Measurements from ENCODE around the gene C12orf43.

C12orf43 gene

DNA sequence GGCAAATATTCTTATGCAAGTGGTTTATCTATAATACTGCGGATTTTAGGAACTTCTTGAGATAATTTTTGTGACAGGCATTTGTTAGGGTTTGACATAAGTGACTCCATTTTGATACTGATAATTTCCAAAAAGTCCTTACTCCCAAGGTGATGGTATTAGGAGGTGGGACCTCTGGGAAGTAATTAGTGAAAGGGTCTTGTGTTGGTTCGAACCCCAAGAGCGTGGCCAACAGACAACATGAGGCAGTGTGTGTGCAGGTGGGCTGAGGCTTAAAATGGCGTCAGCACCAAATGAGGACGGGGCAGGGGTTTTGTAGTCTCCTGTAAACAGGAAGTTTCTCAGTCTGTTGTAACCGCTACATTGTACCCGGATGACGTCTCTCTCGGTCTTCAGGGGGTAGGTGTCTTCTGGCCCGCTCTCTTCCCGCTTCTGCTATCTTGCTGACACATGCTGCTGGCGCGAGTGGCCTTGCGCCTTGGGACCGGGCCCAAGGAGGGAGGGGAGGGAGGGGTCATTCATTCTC, 1.7 kb upstream of the C12orf43 start:
- Histone ChIP-seq H3K9me2 (replicated peaks; ENCODE audit: insufficient read depth, low read length) (no peaks in the 10 kb centered on the region), H2AFZ (ENCODE audit: low read length) (no peak overlapping the region), H3K36me3 (replicated peaks; ENCODE audit: insufficient read depth, low read length) (no peaks in the 10 kb centered on the region), H3K4me3 (ENCODE audit: low read length) (no peak overlapping the region), H3K79me2 (ENCODE audit: low read length) (peaks cover 11% of the 10 kb centered on the region), H3K9me3 (replicated peaks; ENCODE audit: insufficient read depth, low read length) (no peaks in the 10 kb centered on the region), H3F3A (ENCODE audit: insufficient read depth, low read length) (no peaks in the 10 kb centered on the region), H3K27ac (ENCODE audit: low read length) (no peak overlapping the region), H3K4me1 (ENCODE audit: low read length) (no peaks in the 10 kb centered on the region), H3K4me2 (ENCODE audit: low read depth, low read length) (no peak overlapping the region), H4K20me1 (ENCODE audit: insufficient read depth, low read length) (no peaks in the 10 kb centered on the region), H3K27me3 (replicated peaks; ENCODE audit: insufficient read depth, low read length) (no peaks in the 10 kb centered on the region), H3K9ac (ENCODE audit: low read length) (no peak overlapping the region)
- no peak for DNase-seq
- TF ChIP-seq EZH2phosphoT487 (IDR thresholded peaks at IDR 0.05; ENCODE audit: low read length): no peak
- no peak for TF ChIP-seq CTCF (IDR thresholded peaks at IDR 0.05; ENCODE audit: low read length)
- TF ChIP-seq EZH2 (optimal IDR thresholded peaks at IDR 0.05; ENCODE audit: low read depth, low read length): no peak

DNA sequence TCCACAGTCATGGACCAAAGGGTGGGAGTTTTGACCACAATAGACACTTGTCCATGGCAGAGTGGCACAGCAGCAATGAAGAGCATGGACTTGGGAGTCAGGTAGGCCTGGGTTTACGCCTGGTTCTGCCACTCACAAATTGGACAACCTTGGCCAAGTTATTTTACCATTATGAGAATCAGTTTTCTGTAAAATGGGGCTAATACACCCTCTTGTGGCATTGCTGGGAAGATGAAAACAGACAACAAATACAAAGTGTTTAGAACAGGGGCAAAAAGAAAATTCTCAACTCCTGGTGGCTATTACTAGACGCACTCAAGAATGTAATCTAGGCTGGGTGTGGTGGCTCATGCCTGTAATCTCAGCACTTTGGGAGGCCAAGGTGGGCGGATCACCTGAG, 2.6 kb downstream of the C12orf43 start:
- no peak overlapping the region for H3K27ac ChIP-seq (ENCODE audit: low read length)
- H3K9me2 ChIP-seq (replicated peaks; ENCODE audit: insufficient read depth, low read length): no peaks in the 10 kb centered on the region
- H4K20me1 ChIP-seq (ENCODE audit: insufficient read depth, low read length): no peaks in the 10 kb centered on the region
- H3F3A ChIP-seq (ENCODE audit: insufficient read depth, low read length): no peaks in the 10 kb centered on the region
- no peak for DNase-seq
- H3K9me3 ChIP-seq (replicated peaks; ENCODE audit: insufficient read depth, low read length): no peaks in the 10 kb centered on the region
- TF ChIP-seq EZH2 (optimal IDR thresholded peaks at IDR 0.05; ENCODE audit: low read depth, low read length): no peak
- no peak for TF ChIP-seq EZH2phosphoT487 (IDR thresholded peaks at IDR 0.05; ENCODE audit: low read length)
- no peak for TF ChIP-seq CTCF (IDR thresholded peaks at IDR 0.05; ENCODE audit: low read length)
- H3K27me3 ChIP-seq (replicated peaks; ENCODE audit: insufficient read depth, low read length): no peaks in the 10 kb centered on the region
- no peaks in the 10 kb centered on the region for H3K36me3 ChIP-seq (replicated peaks; ENCODE audit: insufficient read depth, low read length)
- no peaks in the 10 kb centered on the region for H3K4me1 ChIP-seq (ENCODE audit: low read length)
- no peak overlapping the region for H3K4me3 ChIP-seq (ENCODE audit: low read length)
- H3K79me2 ChIP-seq (ENCODE audit: low read length): peaks cover 11% of the 10 kb centered on the region
- H2AFZ ChIP-seq (ENCODE audit: low read length): no peak overlapping the region
- H3K9ac ChIP-seq (ENCODE audit: low read length): no peak overlapping the region
- no peak overlapping the region for H3K4me2 ChIP-seq (ENCODE audit: low read depth, low read length)

DNA sequence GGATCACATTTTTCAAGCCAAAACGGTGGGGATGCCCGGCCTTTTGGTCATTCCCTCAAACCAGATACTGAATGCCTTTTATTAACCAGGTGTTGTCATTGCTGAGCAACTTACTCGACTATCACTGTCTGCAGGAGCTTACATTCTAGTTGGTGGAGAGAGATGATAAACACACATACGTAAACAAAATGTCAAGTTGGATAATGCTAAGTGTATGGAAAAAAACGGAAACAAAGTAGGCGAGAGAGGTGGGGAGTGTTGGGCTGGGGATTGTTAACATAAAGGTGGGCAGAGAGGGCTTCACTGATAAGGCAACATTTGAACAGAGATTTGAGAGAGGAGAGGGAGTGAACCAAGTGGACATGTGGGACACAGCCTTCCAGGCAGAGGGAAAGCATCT, 4.5 kb downstream of the C12orf43 start:
- H4K20me1 ChIP-seq (ENCODE audit: insufficient read depth, low read length): no peaks in the 10 kb centered on the region
- H3K9ac ChIP-seq (ENCODE audit: low read length): no peak overlapping the region
- H3K79me2 ChIP-seq (ENCODE audit: low read length): peaks cover 11% of the 10 kb centered on the region
- no peaks in the 10 kb centered on the region for H3K9me3 ChIP-seq (replicated peaks; ENCODE audit: insufficient read depth, low read length)
- no peaks in the 10 kb centered on the region for H3K27me3 ChIP-seq (replicated peaks; ENCODE audit: insufficient read depth, low read length)
- H3K36me3 ChIP-seq (replicated peaks; ENCODE audit: insufficient read depth, low read length): no peaks in the 10 kb centered on the region
- H3K9me2 ChIP-seq (replicated peaks; ENCODE audit: insufficient read depth, low read length): no peaks in the 10 kb centered on the region
- no peaks in the 10 kb centered on the region for H3F3A ChIP-seq (ENCODE audit: insufficient read depth, low read length)
- H3K4me3 ChIP-seq (ENCODE audit: low read length): no peak overlapping the region
- no peak for TF ChIP-seq EZH2 (optimal IDR thresholded peaks at IDR 0.05; ENCODE audit: low read depth, low read length)
- no peaks in the 10 kb centered on the region for H3K4me1 ChIP-seq (ENCODE audit: low read length)
- H3K27ac ChIP-seq (ENCODE audit: low read length): no peak overlapping the region
- DNase-seq: no peak
- no peak overlapping the region for H2AFZ ChIP-seq (ENCODE audit: low read length)
- no peak overlapping the region for H3K4me2 ChIP-seq (ENCODE audit: low read depth, low read length)

DNA sequence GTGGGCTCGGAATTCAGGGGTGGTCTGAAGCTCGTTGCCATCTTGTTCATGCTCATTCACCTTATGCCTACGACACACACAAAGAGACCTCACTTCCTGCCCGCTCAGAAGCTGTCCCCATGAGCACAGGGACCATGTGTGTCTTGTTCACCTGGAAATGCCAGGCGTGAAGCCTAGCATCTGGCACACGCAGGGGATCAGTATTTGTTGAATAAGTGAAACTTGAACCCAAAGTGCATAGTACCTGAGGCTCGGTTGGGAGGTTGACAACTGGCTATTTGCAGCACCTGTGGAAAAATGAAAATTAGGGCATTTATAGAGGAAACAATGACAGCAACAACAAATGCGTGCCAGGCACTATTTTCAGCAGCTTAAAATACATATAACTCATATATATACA, 5.4 kb downstream of the C12orf43 start:
- Histone ChIP-seq H4K20me1 (ENCODE audit: insufficient read depth, low read length) (no peaks in the 10 kb centered on the region), H3F3A (ENCODE audit: insufficient read depth, low read length) (no peaks in the 10 kb centered on the region), H3K4me3 (ENCODE audit: low read length) (no peak overlapping the region), H3K9ac (ENCODE audit: low read length) (no peak overlapping the region), H3K9me2 (replicated peaks; ENCODE audit: insufficient read depth, low read length) (no peaks in the 10 kb centered on the region), H3K4me1 (ENCODE audit: low read length) (no peaks in the 10 kb centered on the region), H3K4me2 (ENCODE audit: low read depth, low read length) (no peak overlapping the region), H3K27me3 (replicated peaks; ENCODE audit: insufficient read depth, low read length) (no peaks in the 10 kb centered on the region), H3K9me3 (replicated peaks; ENCODE audit: insufficient read depth, low read length) (no peaks in the 10 kb centered on the region), H3K36me3 (replicated peaks; ENCODE audit: insufficient read depth, low read length) (no peaks in the 10 kb centered on the region), H3K79me2 (ENCODE audit: low read length) (peaks cover 10% of the 10 kb centered on the region), H3K27ac (ENCODE audit: low read length) (no peak overlapping the region), H2AFZ (ENCODE audit: low read length) (no peak overlapping the region)
- TF ChIP-seq CTCF (IDR thresholded peaks at IDR 0.05; ENCODE audit: low read length): no peak
- no peak for TF ChIP-seq EZH2 (optimal IDR thresholded peaks at IDR 0.05; ENCODE audit: low read depth, low read length)
- DNase-seq: no peak
